K562 (cell line): ENCODE data around the gene LYZL6. TPM values are rescaled to one million over a fixed set of nuclear protein-coding genes. Genes with fewer than 3 reads are reported as not detected.

Source experiments
- HOMEZ ChIP-seq: fragments of 250-450 bp; sonication (Bioruptor Pico); IDR thresholded peaks from 2 replicates; pipeline ENCODE4 v1.4.0; 2020; ENCODE audit warnings: mild to moderate bottlenecking, moderate library complexity
- JUND ChIP-seq, 2 experiments: IDR thresholded peaks; 2 replicates in 1 of 2; 3 replicates in 1 of 2; pipeline ENCODE4 v1.6.1; 2011; ENCODE audit warnings: borderline replicate concordance in 2 of 2, low read depth in 2 of 2, low read length in 2 of 2, improper control_type of control experiment in 1 of 2, missing biosample characterization in 1 of 2, missing genetic modification characterization in 1 of 2, missing genetic modification reagents in 1 of 2
- RAD21 ChIP-seq, 2 experiments: fragments of 250-450 bp in 1 of 2; fragments of 450-650 bp in 1 of 2; sonication (Bioruptor Pico) in 1 of 2; formaldehyde crosslinking in 1 of 2; IDR thresholded peaks in 1 of 2; conservative IDR thresholded peaks in 1 of 2; 2 replicates each; pipeline versions ENCODE4 v1.4.0 to v1.8.0; 2020 to 2022; ENCODE audit warnings: mild to moderate bottlenecking in 2 of 2, moderate library complexity in 1 of 2
- ZKSCAN3 ChIP-seq: fragments of 250-450 bp; sonication (Bioruptor Pico); IDR thresholded peaks from 2 replicates; pipeline ENCODE4 v1.4.0; 2020
- ZNF57 ChIP-seq: fragments of 450-650 bp; formaldehyde crosslinking; IDR thresholded peaks from 2 replicates; pipeline ENCODE4 v1.4.0; 2020; ENCODE audit warnings: mild to moderate bottlenecking, moderate library complexity
- ZNF639 ChIP-seq, 2 experiments: fragments of 200-800 bp in 1 of 2; sonication (Bioruptor generic) in 1 of 2; sonication (generic) in 1 of 2; formaldehyde crosslinking in 1 of 2; IDR thresholded peaks in 1 of 2; conservative IDR thresholded peaks in 1 of 2; 2 replicates each; pipeline versions ENCODE4 v1.5.0 to v1.6.1; 2016 to 2020; ENCODE audit warnings: missing compliant biosample characterization in 1 of 2, missing genetic modification characterization in 1 of 2, missing genetic modification reagents in 1 of 2
- polyA plus RNA-seq, 8 experiments: library from polyadenylated mRNA; depleted of rRNA in 4 of 8; stranded (reverse) in 5 of 8; unstranded in 3 of 8; fragments of >200 nt; fragmentation: Nextera tagmentation in 2 of 8; fragmentation: Illumina TruSeq in 1 of 8; extraction: Ambion mirVana in 2 of 8; extraction: Trizol in 1 of 8; gene quantifications; 2 replicates each; pipeline versions ENCODE4 v1.2.1 to v1.2.3, GENCODE V29; 2011 to 2014; ENCODE audit warnings: inconsistent platforms in 1 of 8, missing spikeins in 1 of 8
- total RNA-seq, 7 experiments: library from RNA; depleted of rRNA in 6 of 7; stranded (reverse); fragments of >200 nt in 6 of 7; fragmentation: Illumina TruSeq in 2 of 7; extraction: Trizol in 2 of 7; gene quantifications; 2 replicates each; pipeline versions ENCODE4 v1.2.1 to v1.2.3, GENCODE V29; 2011 to 2021; ENCODE audit warnings: low replicate concordance in 1 of 7
- TF ChIP-seq, protein P1 (sequence below): fragments of 450-650 bp; formaldehyde crosslinking; IDR thresholded peaks from 2 replicates; pipeline ENCODE4 v1.4.0; 2020; ENCODE audit warnings: mild to moderate bottlenecking, moderate library complexity

The LYZL6 gene
- total and polyA plus RNA-seq, 9 of the 15 experiments (the other 6 are each of a cell fraction or from before 2014, with no cell fraction given): not detected

- TF ChIP-seq HOMEZ (CRISPR knock-in tag): no peak
- no peak for TF ChIP-seq ZNF57 (CRISPR knock-in tag)
- no peak; the same call in 1 of the 2 replicates for TF ChIP-seq JUND (IDR thresholded peaks at IDR 0.05; ENCODE audit: borderline replicate concordance, low read depth, low read length)
- peak; percentile 28; the same call in 1 of the 3 replicates for TF ChIP-seq JUND (tag; IDR thresholded peaks at IDR 0.05; ENCODE audit: borderline replicate concordance, low read depth, low read length)
- TF ChIP-seq RAD21 (CRISPR knock-in tag; conservative IDR thresholded peaks at IDR 0.05 in 1 of 2, IDR thresholded peaks at IDR 0.05 in 1 of 2): peak; percentile 74 to 86
- no peak for TF ChIP-seq ZNF639 (CRISPR knock-in tag; conservative IDR thresholded peaks at IDR 0.05 in 1 of 2, IDR thresholded peaks at IDR 0.05 in 1 of 2)
- TF ChIP-seq, protein P1, sequence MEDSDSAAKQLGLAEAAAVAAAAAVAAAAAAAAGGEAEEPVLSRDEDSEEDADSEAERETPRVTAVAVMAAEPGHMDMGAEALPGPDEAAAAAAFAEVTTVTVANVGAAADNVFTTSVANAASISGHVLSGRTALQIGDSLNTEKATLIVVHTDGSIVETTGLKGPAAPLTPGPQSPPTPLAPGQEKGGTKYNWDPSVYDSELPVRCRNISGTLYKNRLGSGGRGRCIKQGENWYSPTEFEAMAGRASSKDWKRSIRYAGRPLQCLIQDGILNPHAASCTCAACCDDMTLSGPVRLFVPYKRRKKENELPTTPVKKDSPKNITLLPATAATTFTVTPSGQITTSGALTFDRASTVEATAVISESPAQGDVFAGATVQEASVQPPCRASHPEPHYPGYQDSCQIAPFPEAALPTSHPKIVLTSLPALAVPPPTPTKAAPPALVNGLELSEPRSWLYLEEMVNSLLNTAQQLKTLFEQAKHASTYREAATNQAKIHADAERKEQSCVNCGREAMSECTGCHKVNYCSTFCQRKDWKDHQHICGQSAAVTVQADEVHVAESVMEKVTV (CRISPR knock-in tag): peak; percentile 43; the same call in 1 of the 2 replicates
- peak; percentile 96 for TF ChIP-seq ZKSCAN3 (CRISPR knock-in tag)
Observed at GRCh38 chr17:35969558-35970380, 26.3 kb upstream of the LYZL6 start (continued).
